Mesenchymal stem cell (in vitro differentiated cells and primary cell): ENCODE data around the gene OSBPL3. TPM values are rescaled to one million over a fixed set of nuclear protein-coding genes. Genes with fewer than 3 reads are reported as not detected.

Experiments
- DNase-seq: peaks from one replicate; pipeline ENCODE4 v3.0.0-alpha.2; 2013
- H2AFZ ChIP-seq: one replicate; pipeline ENCODE4 v1.6.1; 2013; ENCODE audit warnings: low read depth, mild to moderate bottlenecking, control low read depth, inconsistent platforms, low read length, moderate library complexity
- H2AK5ac ChIP-seq: 2 replicates; pipeline ENCODE4 v1.6.1; 2013; ENCODE audit warnings: low read length, moderate library complexity, mild to moderate bottlenecking, inconsistent platforms; ENCODE audit not compliant: severe bottlenecking
- H2BK120ac ChIP-seq: one replicate; pipeline ENCODE4 v1.6.1; 2013; ENCODE audit warnings: low read depth, mild to moderate bottlenecking, inconsistent platforms, low read length, moderate library complexity
- H2BK12ac ChIP-seq, 2 experiments: one replicate each; pipeline ENCODE4 v1.6.1; 2013; ENCODE audit warnings: inconsistent platforms in 2 of 2, low read length in 2 of 2, mild to moderate bottlenecking in 2 of 2, moderate library complexity in 2 of 2, control low read depth in 1 of 2
- H2BK15ac ChIP-seq: one replicate; pipeline ENCODE4 v1.6.1; 2013; ENCODE audit warnings: mild to moderate bottlenecking, low read depth, inconsistent platforms; ENCODE audit not compliant: poor library complexity, severe bottlenecking
- H2BK5ac ChIP-seq: 2 replicates; pipeline ENCODE4 v1.6.1; 2013; ENCODE audit warnings: low read depth, mild to moderate bottlenecking, low read length, control low read depth, inconsistent platforms; ENCODE audit not compliant: poor library complexity, severe bottlenecking
- H3K14ac ChIP-seq, 2 experiments: one replicate each; pipeline ENCODE4 v1.6.1; 2013; ENCODE audit warnings: inconsistent platforms in 2 of 2, low read length in 2 of 2, control low read depth in 1 of 2, mild to moderate bottlenecking in 1 of 2, moderate library complexity in 1 of 2
- H3K18ac ChIP-seq, 2 experiments: one replicate each; pipeline ENCODE4 v1.6.1; 2013; ENCODE audit warnings: inconsistent platforms in 2 of 2, low read length in 2 of 2, control low read depth in 1 of 2, low read depth in 1 of 2, mild to moderate bottlenecking in 1 of 2
- H3K23ac ChIP-seq, 2 experiments: one replicate each; pipeline ENCODE4 v1.6.1; 2013; ENCODE audit warnings: inconsistent platforms in 2 of 2, low read length in 2 of 2, mild to moderate bottlenecking in 2 of 2, moderate library complexity in 2 of 2, control low read depth in 1 of 2
- H3K27ac ChIP-seq: 2 replicates; pipeline ENCODE4 v1.5.1; 2013; ENCODE audit warnings: mild to moderate bottlenecking, moderate library complexity, low read length, control low read depth, inconsistent platforms; ENCODE audit not compliant: poor library complexity, severe bottlenecking
- H3K27me3 ChIP-seq, 2 experiments: 2 replicates each; pipeline versions ENCODE4 v1.6.1 to v1.7.0; 2013; ENCODE audit warnings: low read length in 2 of 2, mild to moderate bottlenecking in 2 of 2, moderate library complexity in 2 of 2, control low read depth in 1 of 2, inconsistent platforms in 1 of 2; ENCODE audit not compliant: control insufficient read depth in 1 of 2, insufficient read depth in 1 of 2
- H3K36me3 ChIP-seq, 2 experiments: 2 replicates each; pipeline versions ENCODE4 v1.6.1 to v1.7.0; 2013; ENCODE audit warnings: low read length in 2 of 2, control low read depth in 1 of 2, inconsistent platforms in 1 of 2, low read depth in 1 of 2, mild to moderate bottlenecking in 1 of 2; ENCODE audit not compliant: insufficient read depth in 2 of 2, control insufficient read depth in 1 of 2
- H3K4ac ChIP-seq, 2 experiments: one replicate each; pipeline ENCODE4 v1.6.1; 2013; ENCODE audit warnings: inconsistent platforms in 2 of 2, low read length in 2 of 2, mild to moderate bottlenecking in 2 of 2, moderate library complexity in 2 of 2, control low read depth in 1 of 2, low read depth in 1 of 2
- H3K4me1 ChIP-seq: 2 replicates; pipeline ENCODE4 v1.6.1; 2013; ENCODE audit warnings: low read depth, low read length, control low read depth; ENCODE audit not compliant: control insufficient read depth, insufficient read depth
- H3K4me2 ChIP-seq: 2 replicates; pipeline ENCODE4 v1.6.1; 2013; ENCODE audit warnings: low read length, mild to moderate bottlenecking, inconsistent platforms; ENCODE audit not compliant: poor library complexity, severe bottlenecking
- H3K4me3 ChIP-seq, 2 experiments: 2 replicates each; pipeline versions ENCODE4 v1.5.1 to v1.7.0; 2013; ENCODE audit warnings: low read length in 2 of 2, mild to moderate bottlenecking in 2 of 2, control low read depth in 1 of 2, low read depth in 1 of 2; ENCODE audit not compliant: insufficient read depth in 1 of 2
- H3K79me1 ChIP-seq: replicated peaks from 2 replicates; pipeline ENCODE4 v1.6.1; 2013; ENCODE audit warnings: mild to moderate bottlenecking, control low read depth, low read length, inconsistent platforms; ENCODE audit not compliant: poor library complexity, severe bottlenecking
- H3K9ac ChIP-seq: 2 replicates; pipeline ENCODE4 v1.7.0; 2013; ENCODE audit warnings: mild to moderate bottlenecking, low read length, moderate library complexity
- H3K9me3 ChIP-seq: 2 replicates; pipeline ENCODE4 v1.7.0; 2013; ENCODE audit warnings: mild to moderate bottlenecking, low read length; ENCODE audit not compliant: control insufficient read depth
- H4K8ac ChIP-seq: one replicate; pipeline ENCODE4 v1.6.1; 2013; ENCODE audit warnings: inconsistent platforms, mild to moderate bottlenecking, low read length, moderate library complexity
- H4K91ac ChIP-seq: one replicate; pipeline ENCODE4 v1.6.1; 2013; ENCODE audit warnings: mild to moderate bottlenecking, low read length, inconsistent platforms
- WGBS: methylation state at CpG from one replicate; pipeline ENCODE4 v1.1.7; 2013; ENCODE audit warnings: mixed read lengths; 5-methylcytosine and 5-hydroxymethylcytosine counted together
- polyA plus RNA-seq, 2 experiments: library from polyadenylated mRNA; stranded (reverse); fragments of 200-250 nt; gene quantifications; one replicate each; pipeline ENCODE4 v1.2.3, GENCODE V29; 2013

OSBPL3 gene, protein sequence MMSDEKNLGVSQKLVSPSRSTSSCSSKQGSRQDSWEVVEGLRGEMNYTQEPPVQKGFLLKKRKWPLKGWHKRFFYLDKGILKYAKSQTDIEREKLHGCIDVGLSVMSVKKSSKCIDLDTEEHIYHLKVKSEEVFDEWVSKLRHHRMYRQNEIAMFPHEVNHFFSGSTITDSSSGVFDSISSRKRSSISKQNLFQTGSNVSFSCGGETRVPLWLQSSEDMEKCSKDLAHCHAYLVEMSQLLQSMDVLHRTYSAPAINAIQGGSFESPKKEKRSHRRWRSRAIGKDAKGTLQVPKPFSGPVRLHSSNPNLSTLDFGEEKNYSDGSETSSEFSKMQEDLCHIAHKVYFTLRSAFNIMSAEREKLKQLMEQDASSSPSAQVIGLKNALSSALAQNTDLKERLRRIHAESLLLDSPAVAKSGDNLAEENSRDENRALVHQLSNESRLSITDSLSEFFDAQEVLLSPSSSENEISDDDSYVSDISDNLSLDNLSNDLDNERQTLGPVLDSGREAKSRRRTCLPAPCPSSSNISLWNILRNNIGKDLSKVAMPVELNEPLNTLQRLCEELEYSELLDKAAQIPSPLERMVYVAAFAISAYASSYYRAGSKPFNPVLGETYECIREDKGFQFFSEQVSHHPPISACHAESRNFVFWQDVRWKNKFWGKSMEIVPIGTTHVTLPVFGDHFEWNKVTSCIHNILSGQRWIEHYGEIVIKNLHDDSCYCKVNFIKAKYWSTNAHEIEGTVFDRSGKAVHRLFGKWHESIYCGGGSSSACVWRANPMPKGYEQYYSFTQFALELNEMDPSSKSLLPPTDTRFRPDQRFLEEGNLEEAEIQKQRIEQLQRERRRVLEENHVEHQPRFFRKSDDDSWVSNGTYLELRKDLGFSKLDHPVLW
- polyA plus RNA-seq (2013, experiment 1 of 2): 7.8 TPM
- 7.5 TPM for polyA plus RNA-seq (2013, experiment 2 of 2)

DNA sequence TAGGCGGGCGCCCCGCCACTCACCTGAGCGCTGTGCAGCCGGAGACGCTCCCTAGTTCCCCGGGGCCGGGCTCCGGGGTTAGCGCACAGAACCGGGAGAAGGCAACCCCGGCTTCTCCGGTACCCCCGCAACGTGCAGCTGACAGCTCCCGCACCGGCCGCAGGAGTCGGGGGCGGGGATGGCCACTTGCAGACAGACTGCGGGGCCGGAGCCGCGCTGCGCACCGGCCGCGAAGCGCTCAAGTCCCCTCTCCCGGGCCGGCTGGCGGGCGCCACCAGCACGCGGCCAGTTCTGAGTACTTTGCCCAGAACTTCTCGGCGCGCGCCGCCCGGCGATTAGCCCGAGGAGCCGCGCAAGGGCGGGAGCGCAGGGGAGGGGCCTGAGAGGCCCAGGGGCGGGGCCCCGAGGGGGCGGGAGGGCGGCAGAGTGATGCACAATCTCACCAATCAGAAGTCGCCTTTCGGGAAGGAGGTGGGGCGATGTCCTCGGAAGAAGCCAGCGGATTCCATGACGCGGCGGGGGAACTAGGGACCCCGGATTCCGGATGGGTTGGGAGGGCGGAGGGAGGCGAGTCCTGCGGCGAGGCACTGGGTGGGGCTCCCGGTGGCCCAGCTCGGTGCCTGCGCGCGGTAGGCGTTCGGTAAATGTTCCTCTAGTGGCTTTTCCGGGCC, at the start of gene OSBPL3:
Gene OSBPL3 (minus strand): TSS at position 316 of the 671 bp plus-strand sequence. CDS start 87,706 bp downstream, outside the sequence.
- H3K79me1 ChIP-seq: no peaks in the 10 kb centered on the region
- H4K8ac ChIP-seq: peak within 1 kb of the TSS; percentile 42
- H4K91ac ChIP-seq: peak within 1 kb of the TSS; percentile 34
- H3K27ac ChIP-seq: peak within 1 kb of the TSS; percentile 89
- peak within 1 kb of the TSS; percentile 29 for H2BK120ac ChIP-seq
- under 1% methylated on average over 72 of the region's 73 CpGs for WGBS
- H2AFZ ChIP-seq: peak within 1 kb of the TSS; percentile 64
- H3K27me3 ChIP-seq: no peaks in the 10 kb centered on the region
- H3K23ac ChIP-seq: peak within 1 kb of the TSS in 1 of 2 experiments; percentile 89
- H3K14ac ChIP-seq: peak within 1 kb of the TSS in 1 of 2 experiments; percentile 89
- H3K9me3 ChIP-seq: no peaks in the 10 kb centered on the region
- H3K36me3 ChIP-seq: no peaks in the 10 kb centered on the region
- H2AK5ac ChIP-seq: no peak within 1 kb of the TSS
- peak within 1 kb of the TSS; percentile 48 for H2BK5ac ChIP-seq
- H3K4me2 ChIP-seq: peak within 1 kb of the TSS; percentile 84
- DNase-seq: peak; percentile 97
- peak within 1 kb of the TSS; percentile 90 for H3K9ac ChIP-seq
- H3K4ac ChIP-seq: peak within 1 kb of the TSS in 1 of 2 experiments; percentile 89
- peak within 1 kb of the TSS; percentile 82 for H2BK15ac ChIP-seq
- peak within 1 kb of the TSS in 1 of 2 experiments; percentile 51 for H2BK12ac ChIP-seq
- H3K18ac ChIP-seq: peak within 1 kb of the TSS; percentile 46 to 77
- peak within 1 kb of the TSS; percentile 88 to 90 for H3K4me3 ChIP-seq
- peaks cover 16% of the 10 kb centered on the region for H3K4me1 ChIP-seq

DNA sequence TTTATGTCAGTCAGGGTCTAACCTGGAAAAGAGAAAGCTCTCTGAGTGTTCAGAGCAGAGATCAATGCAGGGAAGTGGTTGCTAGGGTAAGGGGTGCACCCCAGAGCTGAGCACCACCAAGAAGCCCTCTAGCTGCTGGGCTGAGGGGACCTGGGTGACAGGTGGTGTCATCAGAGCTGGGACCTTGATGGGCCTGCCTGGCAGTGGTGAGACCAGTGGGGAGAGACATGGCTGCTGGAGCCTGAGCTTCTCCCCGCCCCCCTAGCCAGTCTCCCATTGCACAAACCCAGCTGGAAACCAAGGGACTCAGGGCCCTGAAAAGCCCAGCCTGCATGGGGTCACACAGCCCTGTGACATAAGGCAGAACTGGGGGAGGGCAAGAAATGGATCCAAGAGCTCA, 49.1 kb upstream of the OSBPL3 start:
- Histone ChIP-seq H3K23ac (no peak overlapping the region), H2BK5ac (no peak overlapping the region), H3K79me1 (no peaks in the 10 kb centered on the region), H2BK120ac (no peak overlapping the region), H4K8ac (peak overlapping the region; percentile 45), H3K4ac (no peak overlapping the region), H2AFZ (no peak overlapping the region), H3K36me3 (no peaks in the 10 kb centered on the region), H3K4me3 (no peak overlapping the region), H3K4me2 (no peak overlapping the region), H3K9ac (no peak overlapping the region), H2BK15ac (peak overlapping the region; percentile 15), H3K18ac (peak overlapping the region in 1 of 2 experiments; percentile 31), H2BK12ac (peak overlapping the region; percentile 27 to 59), H3K9me3 (no peaks in the 10 kb centered on the region), H3K4me1 (peaks cover 11% of the 10 kb centered on the region), H3K14ac (no peak overlapping the region), H2AK5ac (peak overlapping the region; percentile 54), H3K27me3 (no peaks in the 10 kb centered on the region), H4K91ac (peak overlapping the region; percentile 80), H3K27ac (peak overlapping the region; percentile 19)
- no peak for DNase-seq
- WGBS: no CpG with 5 or more reads among the region's 1 CpG

DNA sequence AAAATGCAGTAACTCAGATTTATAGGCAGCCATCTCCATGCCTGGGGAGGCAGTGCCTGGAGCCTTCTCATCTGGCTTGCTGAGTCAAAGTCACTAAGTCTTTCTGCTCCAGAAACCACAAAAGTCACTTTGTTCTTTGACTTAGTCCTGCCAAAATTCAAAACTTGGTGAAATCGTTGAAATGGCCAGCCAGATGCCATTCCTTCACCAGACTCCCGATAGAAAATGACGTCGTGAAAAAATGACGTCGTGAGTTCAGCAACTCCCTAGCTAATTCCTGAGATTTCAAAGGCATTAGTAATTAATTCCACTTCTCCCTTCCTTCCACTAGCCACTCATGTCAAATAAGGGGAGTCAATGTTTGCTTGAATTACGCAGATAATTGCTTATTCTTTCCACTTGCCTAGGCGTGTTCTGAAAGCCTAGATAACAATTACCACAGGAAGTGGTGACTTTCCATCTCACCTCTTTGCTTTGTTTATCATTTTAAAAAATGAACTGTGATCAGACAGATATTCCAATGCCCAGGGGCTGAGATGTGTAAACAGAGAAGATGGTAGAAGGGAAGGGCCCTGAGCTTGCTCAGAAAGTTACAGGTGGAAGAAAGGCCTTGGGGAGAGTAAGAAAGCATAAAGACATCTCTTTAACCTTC, 48.5 kb upstream of the OSBPL3 start:
- Histone ChIP-seq H3K4me1 (peaks cover 11% of the 10 kb centered on the region), H3K27ac (peak overlapping the region; percentile 57), H3K27me3 (no peaks in the 10 kb centered on the region), H4K8ac (no peak overlapping the region), H3K4ac (peak overlapping the region in 1 of 2 experiments; percentile 39), H2AFZ (no peak overlapping the region), H3K9ac (peak overlapping the region; percentile 55), H2AK5ac (no peak overlapping the region), H3K23ac (no peak overlapping the region), H3K9me3 (no peaks in the 10 kb centered on the region), H3K4me2 (no peak overlapping the region), H2BK15ac (no peak overlapping the region), H2BK12ac (no peak overlapping the region), H3K14ac (no peak overlapping the region), H3K18ac (peak overlapping the region in 1 of 2 experiments; percentile 37), H3K4me3 (no peak overlapping the region), H2BK120ac (no peak overlapping the region), H3K36me3 (no peaks in the 10 kb centered on the region), H2BK5ac (no peak overlapping the region), H3K79me1 (no peaks in the 10 kb centered on the region), H4K91ac (no peak overlapping the region)
- 5% methylated on average over 8 of the region's 8 CpGs for WGBS
- peak; percentile 88 for DNase-seq
